Measurements from ENCODE around the gene HP. TPM values are rescaled to one million over a fixed set of nuclear protein-coding genes. Genes with fewer than 3 reads are reported as not detected.

Gene HP
- total and polyA plus RNA-seq, 2 of the 4 experiments (the other 2 are of a cell fraction) = not detected

DNA sequence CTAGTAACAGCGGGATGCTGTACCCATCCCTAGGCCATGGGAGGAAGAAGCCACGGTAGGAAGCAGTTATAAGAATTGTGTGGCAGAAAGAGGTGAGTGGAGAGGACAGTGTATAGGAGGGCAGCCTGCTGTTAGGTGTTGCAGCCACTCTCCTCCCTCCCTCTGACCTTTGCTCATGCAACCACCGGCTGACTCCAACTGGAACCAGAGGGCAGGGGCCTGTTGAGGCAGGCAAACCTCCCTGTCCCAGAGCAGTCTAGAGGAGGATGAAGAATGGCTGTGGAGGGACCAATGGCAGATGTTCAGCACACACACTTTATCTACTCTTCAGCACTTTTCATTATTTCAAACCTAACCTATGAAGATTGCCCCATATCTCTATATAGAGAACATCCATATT, 36.9 kb downstream of the HP start:
- Histone ChIP-seq H3K9ac (ENCODE audit: low read depth, low read length) (no peak overlapping the region), H4K8ac (ENCODE audit: low read depth in 2 of 2, low read length in 2 of 2) (no peak overlapping the region), H3K9me3 (ENCODE audit: control insufficient read depth, insufficient read depth, low read length) (no peaks in the 10 kb centered on the region), H2AFZ (replicated peaks; ENCODE audit: low read length, poor library complexity) (no peak overlapping the region), H3K36me3 (ENCODE audit: control insufficient read depth, insufficient read depth, low read length) (peaks cover 22% of the 10 kb centered on the region), H2BK5ac (ENCODE audit: low read depth, low read length, poor library complexity, severe bottlenecking) (no peak overlapping the region), H3K23ac (ENCODE audit: low read depth, low read length) (no peak overlapping the region), H3K4me3 (ENCODE audit: insufficient read depth, low read depth, low read length) (no peak overlapping the region), H2BK15ac (ENCODE audit: low read depth, low read length) (no peak overlapping the region), H3K4me2 (ENCODE audit: low read depth, low read length) (no peak overlapping the region), H3K14ac (replicated peaks; ENCODE audit: low read depth, low read length) (no peak overlapping the region), H3K56ac (ENCODE audit: extremely low read depth, insufficient read depth, low read length) (no peak overlapping the region), H4K91ac (ENCODE audit: insufficient read depth, low read depth, low read length) (no peak overlapping the region), H2AK9ac (replicated peaks; ENCODE audit: low read depth, low read length, poor library complexity) (no peak overlapping the region), H3K9me1 (ENCODE audit: insufficient read depth, low read length) (peaks cover 5% of the 10 kb centered on the region; the same call in 1 of the 2 replicates), H3K27me3 (ENCODE audit: control insufficient read depth, insufficient read depth, low read length) (no peaks in the 10 kb centered on the region), H2AK5ac (ENCODE audit: low read depth, low read length) (no peak overlapping the region), H3K18ac (ENCODE audit: low read depth, low read length) (no peak overlapping the region), H3K4ac (ENCODE audit: low read depth, low read length) (no peak overlapping the region), H2BK20ac (ENCODE audit: low read depth, low read length) (no peak overlapping the region), H4K20me1 (ENCODE audit: insufficient read depth, low read length) (no peaks in the 10 kb centered on the region), H3K27ac (ENCODE audit: insufficient read depth, low read length) (no peak overlapping the region), H3K4me1 (ENCODE audit: control insufficient read depth, insufficient read depth, low read length) (0 out of 2 replicates have a peak, but pooled peaks cover 2% of the 10 kb centered on the region), H3K79me1 (ENCODE audit: low read depth in 1 of 2, low read length in 2 of 2) (peaks cover 8 to 47% of the 10 kb centered on the region in 2 experiments), H2BK120ac (ENCODE audit: low read depth, low read length) (no peak overlapping the region), H4K5ac (ENCODE audit: low read depth, low read length) (no peak overlapping the region)
- ChIA-PET POLR2A (ENCODE audit: unreplicated experiment) (no interaction called here), CTCF (no interaction called here)
- BruUV-seq (replicated peaks) = no TSS peak
- no peak for TF ChIP-seq RAD21 (IDR thresholded peaks at IDR 0.05; ENCODE audit: low read length)
- no peak for TF ChIP-seq SMC3 (IDR thresholded peaks at IDR 0.05; ENCODE audit: low read depth, low read length)
- TF ChIP-seq RFX5 (IDR thresholded peaks at IDR 0.05; ENCODE audit: low read depth, low read length) = no peak
- no peak for TF ChIP-seq ELK1 (IDR thresholded peaks at IDR 0.05; ENCODE audit: borderline replicate concordance, low read depth, low read length)
- TF ChIP-seq RCOR1 (IDR thresholded peaks at IDR 0.05; ENCODE audit: insufficient replicate concordance, low read length) = no peak
- no peak for TF ChIP-seq FOS (IDR thresholded peaks at IDR 0.05; ENCODE audit: low read depth, low read length)
- TF ChIP-seq NFE2L2 (IDR thresholded peaks at IDR 0.05; ENCODE audit: low read depth, low read length) = no peak
- TF ChIP-seq CEBPB (IDR thresholded peaks at IDR 0.05; ENCODE audit: low read depth, low read length) = no peak
- TF ChIP-seq POLR2A (IDR thresholded peaks at IDR 0.05; ENCODE audit: low read depth, low read length) = no peak
- TF ChIP-seq USF2 (IDR thresholded peaks at IDR 0.05; ENCODE audit: low read depth, low read length) = no peak
- no peak for TF ChIP-seq MAZ (IDR thresholded peaks at IDR 0.05; ENCODE audit: borderline replicate concordance, low read depth, low read length)
- TF ChIP-seq CHD1 (IDR thresholded peaks at IDR 0.05; ENCODE audit: low read depth, low read length) = no peak
- TF ChIP-seq, protein P1, sequence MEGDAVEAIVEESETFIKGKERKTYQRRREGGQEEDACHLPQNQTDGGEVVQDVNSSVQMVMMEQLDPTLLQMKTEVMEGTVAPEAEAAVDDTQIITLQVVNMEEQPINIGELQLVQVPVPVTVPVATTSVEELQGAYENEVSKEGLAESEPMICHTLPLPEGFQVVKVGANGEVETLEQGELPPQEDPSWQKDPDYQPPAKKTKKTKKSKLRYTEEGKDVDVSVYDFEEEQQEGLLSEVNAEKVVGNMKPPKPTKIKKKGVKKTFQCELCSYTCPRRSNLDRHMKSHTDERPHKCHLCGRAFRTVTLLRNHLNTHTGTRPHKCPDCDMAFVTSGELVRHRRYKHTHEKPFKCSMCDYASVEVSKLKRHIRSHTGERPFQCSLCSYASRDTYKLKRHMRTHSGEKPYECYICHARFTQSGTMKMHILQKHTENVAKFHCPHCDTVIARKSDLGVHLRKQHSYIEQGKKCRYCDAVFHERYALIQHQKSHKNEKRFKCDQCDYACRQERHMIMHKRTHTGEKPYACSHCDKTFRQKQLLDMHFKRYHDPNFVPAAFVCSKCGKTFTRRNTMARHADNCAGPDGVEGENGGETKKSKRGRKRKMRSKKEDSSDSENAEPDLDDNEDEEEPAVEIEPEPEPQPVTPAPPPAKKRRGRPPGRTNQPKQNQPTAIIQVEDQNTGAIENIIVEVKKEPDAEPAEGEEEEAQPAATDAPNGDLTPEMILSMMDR (conservative IDR thresholded peaks at IDR 0.05; ENCODE audit: low read depth, low read length) = no peak
- no peak for TF ChIP-seq MAFK (IDR thresholded peaks at IDR 0.05; ENCODE audit: low read depth, low read length)
- intact Hi-C loops (cut with micrococcal nuclease) (loop anchor here (10.0 kb wide), 1 partner anchor 56 kb away; no protein-coding TSS in a partner anchor), dilution Hi-C loops (cut with HindIII; ENCODE audit: low sequenced_read_pairs, unreplicated experiment) (no loop called here), in situ Hi-C loops (cut with MboI; ENCODE audit: low sequenced_read_pairs) (no loop called here)
- DNase-seq (no peak), ATAC-seq (ENCODE audit: low read depth) (no peak)
- 100% methylated on average over 1 of the region's 3 CpGs; no CpG with 5 or more reads in 1 of the 2 experiments for WGBS, 2 experiments (ENCODE audit: extremely low coverage in 2 of 2, insufficient read length in 1 of 2)

Measured in IMR-90 (cell line).